Activated T-cell treated with anti-CD3 and anti-CD28 coated beads, Interleukin-2, amount 50 U/mL, for 72 hours (primary cell): ENCODE results near the gene VPS25. TPM values are rescaled to one million over a fixed set of nuclear protein-coding genes. Genes with fewer than 3 reads are reported as not detected.
A peak's percentile ranks its signal among the peaks of the same experiment; 100 is the strongest.

Source experiments
- ATAC-seq, 2 donors: fragments of 150-1000 bp; cut with Tn5 transposase; replicated peaks in 1 of 2; 2 replicates each; pipeline ENCODE4 v1.10.0; 2021; ENCODE audit warnings: moderate library complexity in 2 of 2, mild to moderate bottlenecking in 1 of 2
- DNase-seq, 2 donors: peaks; one replicate each; pipeline ENCODE4 v3.0.0; 2021 to 2022; ENCODE audit warnings: mixed read lengths in 1 of 2
- H3K27ac Mint-ChIP-seq: one replicate; pipeline ENCODE4 v1.8.0; 2022; ENCODE audit warnings: mild to moderate bottlenecking, moderate library complexity, mixed read lengths
- H3K27me3 Mint-ChIP-seq: one replicate; pipeline ENCODE4 v1.8.0; 2022; ENCODE audit warnings: low read depth, mixed read lengths
- H3K36me3 Mint-ChIP-seq, 2 donors: one replicate each; pipeline ENCODE4 v1.8.0; 2022; ENCODE audit warnings: mixed read lengths in 2 of 2, mild to moderate bottlenecking in 1 of 2; ENCODE audit not compliant: insufficient read depth in 2 of 2
- H3K4me1 Mint-ChIP-seq: one replicate; pipeline ENCODE4 v1.8.0; 2022; ENCODE audit warnings: low read depth, mixed read lengths
- H3K4me3 Mint-ChIP-seq, 2 donors: one replicate each; pipeline ENCODE4 v1.8.0; 2022; ENCODE audit warnings: mild to moderate bottlenecking in 2 of 2, mixed read lengths in 2 of 2, moderate library complexity in 2 of 2
- H3K9me3 Mint-ChIP-seq, 2 donors: one replicate each; pipeline ENCODE4 v1.8.0; 2022; ENCODE audit warnings: mixed read lengths in 2 of 2
- total RNA-seq, 2 donors: library from RNA; stranded (reverse); gene quantifications; one replicate each; pipeline ENCODE4 v1.2.3, GENCODE V29; 2022

Gene VPS25
- total RNA-seq, 2 donors from 2014 or later: 64.4 to 71.6 TPM

GRCh38 chr17:42778570-42778969 lies 5.3 kb downstream of the VPS25 start:
- no peak overlapping the region for H3K4me3 Mint-ChIP-seq
- no peaks in the 10 kb centered on the region for H3K9me3 Mint-ChIP-seq
- H3K27me3 Mint-ChIP-seq: peaks cover 20% of the 10 kb centered on the region
- peaks cover 1 to 8% of the 10 kb centered on the region in 2 donors for H3K36me3 Mint-ChIP-seq
- no peak overlapping the region for H3K27ac Mint-ChIP-seq
- peaks cover 34% of the 10 kb centered on the region for H3K4me1 Mint-ChIP-seq
- no peak for DNase-seq
- ATAC-seq: no peak

GRCh38 chr17:42779304-42779935 lies 6.2 kb downstream of the VPS25 start:
- Mint-ChIP-seq H3K4me1 (peaks cover 28% of the 10 kb centered on the region), H3K9me3 (no peaks in the 10 kb centered on the region), H3K27ac (no peak overlapping the region), H3K27me3 (peaks cover 28% of the 10 kb centered on the region), H3K36me3 (peaks cover 1 to 8% of the 10 kb centered on the region in 2 donors), H3K4me3 (peak overlapping the region in 1 of 2 donors; percentile 18)
- ATAC-seq (no peak), DNase-seq (no peak)

GRCh38 chr17:42779936-42780850 lies 6.9 kb downstream of the VPS25 start, which contains the start of gene WNK4:
Gene WNK4 (plus strand): TSS chr17:42780610. CDS start chr17:42780699, 89 bp downstream.
- Mint-ChIP-seq H3K27me3 (peaks cover 36% of the 10 kb centered on the region), H3K9me3 (no peaks in the 10 kb centered on the region), H3K27ac (no peak within 1 kb of the TSS), H3K4me1 (peaks cover 32% of the 10 kb centered on the region), H3K4me3 (peak within 1 kb of the TSS in 1 of 2 donors; percentile 18), H3K36me3 (peaks cover 1 to 4% of the 10 kb centered on the region in 2 donors)
- DNase-seq (no peak), ATAC-seq (peak in 1 of 2 donors; percentile 18)

GRCh38 chr17:42780851-42781638 lies 7.8 kb downstream of the VPS25 start:
- H3K36me3 Mint-ChIP-seq: peaks cover 3% of the 10 kb centered on the region in 2 donors
- H3K4me1 Mint-ChIP-seq: peaks cover 38% of the 10 kb centered on the region
- DNase-seq (no peak), ATAC-seq (no peak)
- no peaks in the 10 kb centered on the region for H3K9me3 Mint-ChIP-seq
- no peak overlapping the region for H3K27ac Mint-ChIP-seq
- H3K27me3 Mint-ChIP-seq: peaks cover 45% of the 10 kb centered on the region
- H3K4me3 Mint-ChIP-seq: no peak overlapping the region

GRCh38 chr17:42781639-42782165 lies 8.5 kb downstream of the VPS25 start:
- Mint-ChIP-seq H3K36me3 (peaks cover 0 to 2% of the 10 kb centered on the region in 2 donors), H3K27me3 (peaks cover 50% of the 10 kb centered on the region), H3K27ac (no peak overlapping the region), H3K4me1 (peaks cover 38% of the 10 kb centered on the region), H3K4me3 (no peak overlapping the region), H3K9me3 (no peaks in the 10 kb centered on the region)
- no peak for ATAC-seq
- no peak for DNase-seq

- Mint-ChIP-seq H3K27me3 (peaks cover 57% of the 10 kb centered on the region), H3K36me3 (peaks cover 0 to 2% of the 10 kb centered on the region in 2 donors), H3K9me3 (no peaks in the 10 kb centered on the region), H3K27ac (no peak overlapping the region), H3K4me3 (no peak overlapping the region), H3K4me1 (peaks cover 38% of the 10 kb centered on the region)
- ATAC-seq (no peak), DNase-seq (no peak)
Observed at GRCh38 chr17:42782166-42783061, 9.2 kb downstream of the VPS25 start.

- Mint-ChIP-seq H3K27ac (no peak overlapping the region), H3K36me3 (peaks cover 0 to 2% of the 10 kb centered on the region in 2 donors), H3K4me1 (peaks cover 38% of the 10 kb centered on the region), H3K9me3 (no peaks in the 10 kb centered on the region), H3K27me3 (peaks cover 65% of the 10 kb centered on the region), H3K4me3 (no peak overlapping the region)
- no peak for ATAC-seq
- DNase-seq: no peak
Observed at GRCh38 chr17:42783062-42783790, 10.0 kb downstream of the VPS25 start.

GRCh38 chr17:42783791-42784138 lies 10.5 kb downstream of the VPS25 start:
- H3K4me3 Mint-ChIP-seq: no peak overlapping the region

GRCh38 chr17:42784409-42784808 lies 11.2 kb downstream of the VPS25 start:
- Mint-ChIP-seq H3K4me3 (peak overlapping the region in 1 of 2 donors; percentile 19), H3K27me3 (peaks cover 75% of the 10 kb centered on the region), H3K36me3 (peaks cover 0 to 2% of the 10 kb centered on the region in 2 donors), H3K4me1 (peaks cover 36% of the 10 kb centered on the region), H3K27ac (no peak overlapping the region), H3K9me3 (no peaks in the 10 kb centered on the region)
- ATAC-seq (peak in 1 of 2 donors; percentile 10), DNase-seq (no peak)

More at GRCh38 chr17:42783791-42784138, 10.5 kb downstream of the VPS25 start:
- no peak overlapping the region for H3K27ac Mint-ChIP-seq
- H3K4me1 Mint-ChIP-seq: peaks cover 38% of the 10 kb centered on the region
- H3K27me3 Mint-ChIP-seq: peaks cover 70% of the 10 kb centered on the region
- H3K9me3 Mint-ChIP-seq: no peaks in the 10 kb centered on the region
- no peak for DNase-seq
- no peak for ATAC-seq
- peaks cover 0 to 2% of the 10 kb centered on the region in 2 donors for H3K36me3 Mint-ChIP-seq

GRCh38 chr17:42784811-42785592 lies 11.8 kb downstream of the VPS25 start:
- Mint-ChIP-seq H3K9me3 (no peaks in the 10 kb centered on the region), H3K27ac (no peak overlapping the region), H3K27me3 (peaks cover 78% of the 10 kb centered on the region), H3K4me1 (peaks cover 31% of the 10 kb centered on the region), H3K36me3 (peaks cover 0 to 2% of the 10 kb centered on the region in 2 donors), H3K4me3 (peak overlapping the region in 1 of 2 donors; percentile 19)
- DNase-seq: no peak
- ATAC-seq: peak; percentile 36 to 38

- H3K36me3 Mint-ChIP-seq: peaks cover 0 to 2% of the 10 kb centered on the region in 2 donors
- H3K9me3 Mint-ChIP-seq: no peaks in the 10 kb centered on the region
- no peak overlapping the region for H3K27ac Mint-ChIP-seq
- H3K27me3 Mint-ChIP-seq: peaks cover 74% of the 10 kb centered on the region
- peaks cover 23% of the 10 kb centered on the region for H3K4me1 Mint-ChIP-seq
- no peak overlapping the region for H3K4me3 Mint-ChIP-seq
- no peak for ATAC-seq
- no peak for DNase-seq
Observed at GRCh38 chr17:42787266-42787665, 14.0 kb downstream of the VPS25 start.
